AG04449 (cell line): Measurements from ENCODE around the gene ANKRD40.

Experiments
- CTCF ChIA-PET: fragments of 350-600 bp; formaldehyde crosslinking; extraction: SDS; loops from one replicate; lab custom pipeline; 2021; ENCODE audit warnings: antibody characterized with exemption; lab: Yijun Ruan, JAX
- POLR2A ChIA-PET: fragments of 400-600, 350-600 bp; formaldehyde crosslinking; extraction: SDS; loops from one replicate; lab custom pipeline; 2020; ENCODE audit warnings: antibody characterized with exemption, inconsistent platforms; lab: Yijun Ruan, JAX
- DNase-seq: peaks from one replicate; pipeline ENCODE4 v3.0.0-alpha.2; 2010; ENCODE audit warnings: low read depth, low spot score
- H3K4me3 ChIP-seq: 2 replicates; pipeline ENCODE4 v1.5.1; 2011; ENCODE audit warnings: low read depth, mild to moderate bottlenecking, control low read depth, low read length
- TF ChIP-seq, protein P1 (sequence below): IDR thresholded peaks from one replicate; pipeline ENCODE4 v1.5.1; 2011; ENCODE audit warnings: mild to moderate bottlenecking, moderate library complexity, low read length, control low read depth, inconsistent platforms; ENCODE audit not compliant: insufficient read depth; ENCODE audit errors: missing control alignments

Gene ANKRD40

DNA sequence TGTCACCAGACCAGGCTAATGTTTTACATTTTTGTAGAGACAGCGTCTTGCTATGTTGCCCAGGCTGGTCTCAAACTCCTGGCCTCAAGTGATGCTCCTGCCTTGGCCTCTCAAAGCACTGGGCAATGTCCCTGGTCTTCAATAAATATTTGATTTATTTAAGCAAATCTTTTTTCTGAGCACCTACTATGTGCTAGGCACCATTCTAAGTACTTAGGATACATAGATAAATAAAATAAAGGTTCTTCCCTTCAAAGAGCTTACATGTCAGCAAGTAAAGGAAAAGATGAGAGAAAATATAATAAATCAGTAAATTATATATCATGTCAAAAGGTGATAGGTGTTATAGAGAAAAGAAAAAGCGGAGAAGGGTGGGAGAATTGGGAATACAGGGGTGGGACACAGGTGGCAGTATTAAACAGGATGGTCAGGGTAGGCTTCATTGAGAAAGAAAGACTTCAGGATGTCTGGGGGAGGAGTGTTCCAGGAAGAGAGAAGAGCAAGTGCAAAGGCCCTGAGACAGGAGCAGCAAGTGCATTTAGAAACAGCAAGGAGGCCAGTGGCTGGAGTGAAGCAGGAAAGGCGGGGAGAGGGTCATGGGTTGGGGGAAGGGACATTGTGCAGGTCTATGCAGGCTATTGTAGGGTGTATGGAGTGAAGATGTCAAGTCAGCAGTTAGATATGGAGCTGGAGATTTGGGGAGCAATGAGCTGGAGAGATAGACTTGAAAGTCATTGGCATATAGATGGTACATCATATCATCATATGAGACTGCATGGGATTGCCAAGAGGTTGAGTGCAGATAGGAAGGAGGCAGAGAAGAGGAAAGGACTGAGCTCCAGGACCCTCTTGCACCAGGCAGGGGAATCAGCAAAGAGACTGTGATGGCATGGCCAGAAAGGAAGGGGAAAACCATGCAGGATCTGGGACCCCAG is 61.7 kb downstream of the ANKRD40 start:
- POLR2A ChIA-PET = no interaction called here
- no peak for DNase-seq

More for the DNA sequence above, 61.7 kb downstream of the ANKRD40 start:
- CTCF ChIA-PET = interaction anchor here (0.6 to 2.8 kb wide), 5 partner anchors 14 to 96 kb away, joined by 3 to 13 read pairs (median 6); no protein-coding TSS in a partner anchor
- TF ChIP-seq, protein P1, sequence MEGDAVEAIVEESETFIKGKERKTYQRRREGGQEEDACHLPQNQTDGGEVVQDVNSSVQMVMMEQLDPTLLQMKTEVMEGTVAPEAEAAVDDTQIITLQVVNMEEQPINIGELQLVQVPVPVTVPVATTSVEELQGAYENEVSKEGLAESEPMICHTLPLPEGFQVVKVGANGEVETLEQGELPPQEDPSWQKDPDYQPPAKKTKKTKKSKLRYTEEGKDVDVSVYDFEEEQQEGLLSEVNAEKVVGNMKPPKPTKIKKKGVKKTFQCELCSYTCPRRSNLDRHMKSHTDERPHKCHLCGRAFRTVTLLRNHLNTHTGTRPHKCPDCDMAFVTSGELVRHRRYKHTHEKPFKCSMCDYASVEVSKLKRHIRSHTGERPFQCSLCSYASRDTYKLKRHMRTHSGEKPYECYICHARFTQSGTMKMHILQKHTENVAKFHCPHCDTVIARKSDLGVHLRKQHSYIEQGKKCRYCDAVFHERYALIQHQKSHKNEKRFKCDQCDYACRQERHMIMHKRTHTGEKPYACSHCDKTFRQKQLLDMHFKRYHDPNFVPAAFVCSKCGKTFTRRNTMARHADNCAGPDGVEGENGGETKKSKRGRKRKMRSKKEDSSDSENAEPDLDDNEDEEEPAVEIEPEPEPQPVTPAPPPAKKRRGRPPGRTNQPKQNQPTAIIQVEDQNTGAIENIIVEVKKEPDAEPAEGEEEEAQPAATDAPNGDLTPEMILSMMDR = no peak
- no peak overlapping the region for H3K4me3 ChIP-seq
